NOMO-1 (cell line): ENCODE measurements around the gene CDK1.
"Not testable (repeated sequence)": the region's sequence is repeated elsewhere in the genome, so short reads cannot be mapped to it uniquely, and the experiment has no call there.

Source experiments
- DNase-seq, 2 experiments: peaks; one replicate each; lab custom pipeline; 2025; ENCODE audit not compliant: unreplicated experiment in 2 of 2; lab: John Stamatoyannopoulos, UW

Gene CDK1

GRCh38 chr10:60810437-60811182, 32.3 kb downstream of the CDK1 start:
- peak in 1 of 2 experiments; percentile 25 for DNase-seq

DNA sequence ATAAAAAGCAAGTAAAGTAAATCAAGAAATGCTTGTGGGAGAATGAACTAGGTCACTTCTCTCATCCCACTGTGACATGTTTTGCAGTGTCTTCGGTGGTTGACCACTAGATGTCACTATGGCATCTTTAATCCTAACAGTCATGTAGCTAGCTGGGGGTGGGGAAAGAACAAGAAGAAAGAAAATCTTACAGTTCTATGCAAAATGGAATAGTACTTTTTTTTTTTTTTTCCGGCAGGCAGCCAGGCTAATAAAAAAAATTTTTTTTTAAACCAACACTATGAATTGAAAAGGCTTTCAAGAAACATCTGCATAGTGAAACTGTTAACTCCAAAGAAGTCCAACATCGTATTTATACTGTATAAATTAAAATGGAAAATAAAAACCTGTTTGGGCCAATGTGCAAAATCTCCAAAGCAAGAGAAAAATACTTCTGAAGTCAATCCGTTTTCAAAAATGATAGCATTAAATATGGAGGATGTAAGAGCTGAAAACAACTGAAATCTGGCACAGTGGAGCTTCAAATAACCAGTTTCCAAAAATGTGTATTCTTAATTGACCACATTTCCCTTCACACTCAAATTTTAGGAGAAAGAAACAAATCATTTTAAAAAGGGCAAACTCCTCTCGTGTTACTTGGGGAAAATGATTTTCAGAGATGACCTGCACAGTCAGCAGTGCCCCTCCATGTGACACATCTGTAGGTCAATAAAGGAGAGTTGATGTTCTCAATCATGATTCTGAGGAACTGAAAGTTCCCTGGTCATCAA, 38.5 kb downstream of the CDK1 start:
- DNase-seq: peak; percentile 39 to 65

DNA sequence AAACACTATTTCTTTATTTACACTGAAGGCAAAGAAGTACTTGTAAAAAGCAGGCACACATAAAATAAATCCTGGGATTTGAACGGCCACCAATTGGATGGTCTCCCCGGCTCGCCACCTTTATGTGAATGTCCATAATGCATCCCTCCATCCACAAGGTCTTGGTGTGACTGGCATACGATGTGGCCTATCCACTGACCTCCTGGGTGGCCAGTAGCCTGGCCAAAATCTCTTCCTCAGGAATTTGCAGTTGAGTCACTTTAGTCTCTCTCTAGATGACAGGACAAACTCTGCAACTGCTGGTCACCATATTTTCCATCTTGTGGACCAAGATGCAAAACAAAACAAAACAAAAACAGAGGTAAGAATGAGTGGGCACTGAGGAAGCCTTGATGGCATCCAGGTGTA, 39.1 kb downstream of the CDK1 start:
- no peak for DNase-seq

- DNase-seq: no peak
Measured at GRCh38 chr10:60818134-60818770, 40.0 kb downstream of the CDK1 start.

DNA sequence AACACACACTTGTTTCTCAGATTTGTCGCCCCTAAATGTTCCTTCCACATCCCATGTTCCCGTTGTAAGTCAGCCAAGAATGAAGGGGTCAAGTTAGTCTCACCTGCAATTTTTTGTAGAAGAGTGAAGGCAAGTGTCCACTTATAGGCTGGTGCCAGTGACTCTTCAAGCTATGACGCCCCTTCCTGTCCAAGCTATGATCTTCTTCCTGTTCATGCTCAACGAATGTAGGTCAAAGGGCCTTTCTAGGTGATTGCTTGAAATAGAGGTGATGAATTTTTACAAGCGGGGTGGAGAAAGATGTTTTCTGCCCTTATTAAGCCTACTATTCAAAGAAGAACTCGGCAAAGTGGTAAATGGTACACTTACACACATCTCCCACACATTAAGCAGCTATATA, 41.0 kb downstream of the CDK1 start:
- DNase-seq: no peak

GRCh38 chr10:60820093-60820754, 41.9 kb downstream of the CDK1 start:
- DNase-seq: peak; percentile 4 to 21

- no peak for DNase-seq
Measured at GRCh38 chr10:60821656-60822055, 43.4 kb downstream of the CDK1 start.

- no peak for DNase-seq
Measured at GRCh38 chr10:60822809-60823208, 44.5 kb downstream of the CDK1 start.

DNA sequence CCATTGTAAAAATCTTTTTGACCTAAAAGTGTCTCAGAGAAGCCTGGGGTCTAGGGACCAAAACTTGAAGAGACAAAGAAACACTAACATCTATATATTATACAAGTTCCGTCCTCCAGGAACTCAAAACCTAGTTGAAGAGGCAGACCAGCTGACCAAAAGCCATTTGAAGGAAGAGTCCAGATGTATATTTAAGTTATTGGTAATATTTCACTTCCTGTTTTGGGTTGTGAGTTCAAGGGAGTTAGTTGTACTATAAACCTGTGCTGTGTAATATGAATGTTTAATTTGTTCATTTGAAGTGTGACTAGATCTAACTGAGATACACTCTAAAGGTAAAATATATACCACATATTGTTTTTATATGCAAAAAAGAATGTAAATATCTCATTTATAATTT, 45.0 kb downstream of the CDK1 start:
- no peak for DNase-seq

DNA sequence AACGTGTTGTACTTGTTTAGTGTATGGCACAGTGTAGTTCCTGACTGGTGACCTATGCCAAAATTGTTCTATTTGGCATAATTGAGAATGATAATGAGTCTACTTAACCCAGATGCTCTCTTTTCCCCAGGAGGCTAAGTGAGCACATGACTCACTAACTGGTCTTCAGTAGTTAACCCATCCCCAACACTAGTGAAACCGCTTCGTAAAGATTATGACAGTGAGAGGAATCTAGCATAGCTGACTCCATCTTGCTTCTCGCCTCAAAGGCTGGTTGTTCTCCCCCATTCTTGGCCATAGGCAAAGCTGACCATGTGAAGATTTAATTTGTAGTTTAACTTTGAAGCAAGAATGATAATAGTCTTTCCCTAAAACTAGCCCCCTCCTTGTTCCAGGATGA, 47.2 kb downstream of the CDK1 start:
- no peak for DNase-seq

- no peak for DNase-seq
Measured at GRCh38 chr10:60827791-60828488, 49.7 kb downstream of the CDK1 start.

DNA sequence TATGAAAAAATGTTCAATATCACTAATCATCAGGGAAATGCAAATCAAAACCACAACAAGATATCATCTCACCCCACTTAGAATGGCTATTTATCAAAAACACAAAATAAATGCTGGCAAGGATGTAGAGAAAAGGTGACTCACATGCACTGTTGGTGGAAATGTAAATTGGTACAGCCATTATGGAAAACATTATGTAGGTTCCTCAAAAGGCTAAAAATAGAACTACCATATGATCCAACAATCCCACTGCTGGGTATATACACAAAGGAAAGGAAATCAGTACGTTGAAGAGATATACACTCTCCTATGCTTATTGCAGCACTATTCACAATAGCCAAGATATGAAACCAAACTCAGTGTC, 50.2 kb downstream of the CDK1 start:
- DNase-seq: no peak

GRCh38 chr10:60832136-60832535, 53.9 kb downstream of the CDK1 start:
- not testable (repeated sequence) for DNase-seq

GRCh38 chr10:60834401-60834800, 56.1 kb downstream of the CDK1 start:
- DNase-seq: no peak

GRCh38 chr10:60835049-60835448, 56.8 kb downstream of the CDK1 start:
- DNase-seq: no peak

GRCh38 chr10:60841227-60841626, 62.9 kb downstream of the CDK1 start:
- not testable (repeated sequence) for DNase-seq

DNA sequence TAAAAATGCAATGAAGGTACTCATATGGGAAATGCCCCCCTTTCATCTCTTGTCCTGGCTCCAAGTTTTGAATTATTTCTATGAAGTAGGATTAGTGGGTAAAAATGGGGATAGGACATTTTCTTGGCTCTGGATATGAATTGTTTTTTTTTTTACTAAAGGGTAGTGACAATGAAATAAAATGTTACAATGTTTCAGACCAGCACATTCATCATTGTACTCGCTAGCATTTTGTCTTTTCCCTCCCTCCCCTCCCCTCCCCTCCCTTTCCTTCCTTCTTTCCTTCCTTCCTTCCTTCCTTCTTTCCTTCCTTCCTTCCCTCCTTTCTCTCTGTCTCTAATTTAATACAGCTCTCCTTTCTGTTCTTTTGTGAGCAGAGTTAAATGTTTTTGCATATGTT, 64.4 kb downstream of the CDK1 start:
- no peak for DNase-seq
